ENCODE results near the gene TRPM7. TPM values are rescaled to one million over a fixed set of nuclear protein-coding genes. Genes with fewer than 3 reads are reported as not detected.

TRPM7 gene
- total RNA-seq, 1 donor from 2014 or later: 31.2 TPM

DNA sequence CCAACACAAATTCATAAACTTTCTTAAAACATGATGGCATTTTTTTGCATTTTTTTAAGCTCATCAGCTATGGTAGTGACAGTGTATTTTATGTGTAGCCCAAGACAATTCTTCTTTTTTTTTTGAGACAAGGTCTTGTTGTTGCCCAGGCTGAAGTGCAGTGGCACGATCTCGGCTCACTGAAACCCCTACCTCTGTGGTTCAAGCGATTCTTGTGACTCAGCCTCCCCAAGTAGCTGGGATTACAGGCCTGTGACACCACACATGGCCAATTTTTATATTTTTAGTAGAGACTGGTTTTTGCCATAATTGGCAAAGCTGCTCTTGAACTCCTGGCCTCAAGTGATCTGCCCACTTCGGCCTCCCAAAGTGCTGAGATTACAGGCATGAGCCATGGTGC, 122.8 kb downstream of the TRPM7 start:
- H3K27me3 ChIP-seq (ENCODE audit: control insufficient read depth, insufficient read depth, low read length): no peaks in the 10 kb centered on the region
- H3K4me3 ChIP-seq (ENCODE audit: low read depth, low read length): no peak overlapping the region
- H3K36me3 ChIP-seq (ENCODE audit: control insufficient read depth, insufficient read depth, low read length): no peaks in the 10 kb centered on the region
- DNase-seq (ENCODE audit: low read depth): no peak
- TF ChIP-seq, protein P1, sequence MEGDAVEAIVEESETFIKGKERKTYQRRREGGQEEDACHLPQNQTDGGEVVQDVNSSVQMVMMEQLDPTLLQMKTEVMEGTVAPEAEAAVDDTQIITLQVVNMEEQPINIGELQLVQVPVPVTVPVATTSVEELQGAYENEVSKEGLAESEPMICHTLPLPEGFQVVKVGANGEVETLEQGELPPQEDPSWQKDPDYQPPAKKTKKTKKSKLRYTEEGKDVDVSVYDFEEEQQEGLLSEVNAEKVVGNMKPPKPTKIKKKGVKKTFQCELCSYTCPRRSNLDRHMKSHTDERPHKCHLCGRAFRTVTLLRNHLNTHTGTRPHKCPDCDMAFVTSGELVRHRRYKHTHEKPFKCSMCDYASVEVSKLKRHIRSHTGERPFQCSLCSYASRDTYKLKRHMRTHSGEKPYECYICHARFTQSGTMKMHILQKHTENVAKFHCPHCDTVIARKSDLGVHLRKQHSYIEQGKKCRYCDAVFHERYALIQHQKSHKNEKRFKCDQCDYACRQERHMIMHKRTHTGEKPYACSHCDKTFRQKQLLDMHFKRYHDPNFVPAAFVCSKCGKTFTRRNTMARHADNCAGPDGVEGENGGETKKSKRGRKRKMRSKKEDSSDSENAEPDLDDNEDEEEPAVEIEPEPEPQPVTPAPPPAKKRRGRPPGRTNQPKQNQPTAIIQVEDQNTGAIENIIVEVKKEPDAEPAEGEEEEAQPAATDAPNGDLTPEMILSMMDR (IDR thresholded peaks at IDR 0.05; ENCODE audit: insufficient read depth, low read length, poor library complexity, severe bottlenecking): no peak

DNA sequence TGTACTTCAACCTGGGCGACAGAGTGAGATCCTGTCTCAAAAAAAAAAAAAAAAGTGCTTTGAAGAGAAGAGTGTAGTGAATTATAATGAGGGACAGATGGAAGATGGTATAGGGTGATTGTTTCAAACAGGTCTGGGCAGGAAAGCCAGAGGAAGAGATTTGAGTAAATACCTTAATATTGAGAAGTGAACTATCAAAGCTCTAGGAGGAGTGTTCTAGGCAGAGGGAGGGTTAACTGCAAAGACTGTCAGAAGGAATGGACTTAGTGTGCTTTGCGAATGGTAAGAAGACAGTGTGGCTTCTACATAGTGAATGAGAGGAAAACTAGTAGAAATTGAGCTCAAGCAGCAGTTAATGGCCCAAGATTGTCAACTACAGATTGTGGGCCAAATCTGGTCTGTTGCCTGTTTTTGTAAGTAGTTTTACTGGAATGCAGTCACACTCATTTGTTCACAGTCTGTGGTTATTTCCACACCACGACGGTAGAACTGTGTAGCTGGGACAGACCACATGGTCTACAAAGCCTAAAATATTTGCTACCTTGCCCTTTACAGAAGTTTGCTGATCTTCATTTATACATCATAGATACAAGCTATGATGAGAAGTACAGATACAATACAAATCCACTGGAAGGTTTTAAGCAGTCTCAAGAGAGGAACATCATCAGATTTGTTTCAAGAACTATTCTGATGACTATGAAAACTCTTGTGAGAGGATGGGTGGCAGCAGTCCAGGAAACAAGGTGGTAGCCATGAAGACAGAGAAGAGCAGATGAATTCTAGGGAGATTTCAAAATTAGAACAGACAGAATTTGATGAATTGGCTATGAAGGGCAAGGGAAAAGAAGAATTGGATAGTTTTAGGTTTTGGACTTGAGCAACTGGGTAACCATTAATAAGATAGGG, 123.6 kb downstream of the TRPM7 start:
- TF ChIP-seq, protein P1 (IDR thresholded peaks at IDR 0.05; ENCODE audit: insufficient read depth, low read length, poor library complexity, severe bottlenecking): no peak
- Histone ChIP-seq H3K36me3 (ENCODE audit: control insufficient read depth, insufficient read depth, low read length) (peaks cover under 1% of the 10 kb centered on the region), H3K4me3 (ENCODE audit: low read depth, low read length) (no peak overlapping the region), H3K27me3 (ENCODE audit: control insufficient read depth, insufficient read depth, low read length) (no peaks in the 10 kb centered on the region)
- DNase-seq (ENCODE audit: low read depth): no peak

DNA sequence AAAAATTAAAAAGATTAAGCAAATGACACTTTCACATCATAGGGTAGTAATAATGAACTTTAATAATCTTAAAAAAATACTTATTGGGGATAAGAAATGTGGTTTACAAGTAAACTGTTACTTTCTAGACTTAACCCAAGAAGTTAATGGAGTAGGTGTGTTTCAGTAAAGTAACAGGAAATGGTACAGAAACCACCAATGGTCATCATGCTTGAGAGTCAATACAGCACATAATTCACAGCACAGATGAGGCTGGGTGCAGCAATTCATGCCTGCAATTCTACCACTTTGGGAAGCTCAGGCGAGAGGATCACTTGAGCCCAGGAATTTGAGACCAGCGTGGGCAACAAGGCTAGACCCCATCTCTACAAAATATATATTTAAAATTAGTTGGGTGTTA, 128.6 kb downstream of the TRPM7 start:
- H3K27me3 ChIP-seq (ENCODE audit: control insufficient read depth, insufficient read depth, low read length): no peaks in the 10 kb centered on the region
- H3K4me3 ChIP-seq (ENCODE audit: low read depth, low read length): no peak overlapping the region
- DNase-seq (ENCODE audit: low read depth): no peak
- TF ChIP-seq, protein P1 (IDR thresholded peaks at IDR 0.05; ENCODE audit: insufficient read depth, low read length, poor library complexity, severe bottlenecking): no peak
- H3K36me3 ChIP-seq (ENCODE audit: control insufficient read depth, insufficient read depth, low read length): peaks cover 2% of the 10 kb centered on the region

DNA sequence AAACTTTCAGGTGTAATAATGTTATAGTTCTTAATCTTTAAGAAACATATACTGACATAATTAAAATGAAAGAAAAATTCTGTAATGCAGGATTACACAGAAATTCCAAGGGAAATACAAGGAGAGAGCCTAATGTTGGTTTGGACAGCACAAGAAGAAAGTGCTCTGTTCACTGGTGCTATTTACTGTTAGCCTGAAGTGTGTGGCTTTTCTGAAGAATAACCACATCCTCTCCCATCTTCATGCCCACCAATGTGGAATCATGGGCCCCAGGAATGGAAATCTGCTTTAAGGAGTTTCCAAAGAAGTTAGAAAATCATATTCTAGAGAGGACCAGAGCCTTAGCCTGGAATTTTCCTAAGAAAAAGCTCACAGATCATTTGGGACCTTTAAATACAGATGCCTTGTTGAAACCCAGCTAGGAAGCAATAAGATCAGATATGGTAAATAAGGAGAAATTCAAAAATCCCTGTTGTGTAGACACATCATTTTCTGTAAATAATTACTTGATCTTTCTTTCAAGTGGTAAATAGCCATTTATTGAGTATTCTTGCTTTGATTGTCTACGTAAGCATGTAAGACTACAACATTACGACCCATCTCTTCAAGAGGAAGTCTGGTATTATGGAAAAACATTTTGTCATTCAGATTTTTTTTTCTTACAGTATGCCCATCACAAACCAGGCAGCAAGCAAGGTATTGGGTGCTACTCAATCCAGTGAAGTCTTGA, 129.8 kb downstream of the TRPM7 start:
- H3K27me3 ChIP-seq (ENCODE audit: control insufficient read depth, insufficient read depth, low read length): no peaks in the 10 kb centered on the region
- no peak for DNase-seq (ENCODE audit: low read depth)
- H3K4me3 ChIP-seq (ENCODE audit: low read depth, low read length): no peak overlapping the region
- H3K36me3 ChIP-seq (ENCODE audit: control insufficient read depth, insufficient read depth, low read length): peaks cover 2% of the 10 kb centered on the region
- TF ChIP-seq, protein P1 (IDR thresholded peaks at IDR 0.05; ENCODE audit: insufficient read depth, low read length, poor library complexity, severe bottlenecking): no peak

DNA sequence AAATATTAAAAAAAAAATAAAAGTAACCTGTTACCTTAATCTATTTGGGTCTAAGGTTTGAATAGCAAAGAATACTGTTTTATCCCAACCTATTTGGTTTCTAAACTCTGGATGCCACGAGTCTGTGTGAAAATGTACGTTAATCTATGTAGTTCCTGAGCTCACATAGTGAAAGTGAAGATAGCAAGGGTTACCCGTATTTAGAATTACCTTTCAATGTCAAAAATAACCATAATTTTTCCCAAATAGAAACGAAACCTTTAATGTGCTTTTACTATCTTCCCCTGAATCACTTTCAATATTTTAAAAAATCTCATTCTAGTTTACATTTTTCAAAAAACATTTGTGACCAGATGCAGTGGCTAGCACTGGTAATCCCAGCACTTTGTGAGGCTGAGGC, 134.4 kb downstream of the TRPM7 start:
- Histone ChIP-seq H3K4me3 (ENCODE audit: low read depth, low read length) (no peak overlapping the region), H3K36me3 (ENCODE audit: control insufficient read depth, insufficient read depth, low read length) (peaks cover 1% of the 10 kb centered on the region), H3K27me3 (ENCODE audit: control insufficient read depth, insufficient read depth, low read length) (no peaks in the 10 kb centered on the region)
- TF ChIP-seq, protein P1 (IDR thresholded peaks at IDR 0.05; ENCODE audit: insufficient read depth, low read length, poor library complexity, severe bottlenecking): no peak
- DNase-seq (ENCODE audit: low read depth): no peak

Data from kidney epithelial cell (primary cell).